T-helper 17 cell (primary cell): ENCODE measurements around the gene REELD1. TPM values are rescaled to one million over a fixed set of nuclear protein-coding genes. Genes with fewer than 3 reads are reported as not detected.
A peak's percentile ranks its signal among the peaks of the same experiment; 100 is the strongest.

ENCODE experiments used
- ATAC-seq: fragments of 150-1000 bp; cut with Tn5 transposase; 2 replicates; pipeline ENCODE4 v1.10.0; 2021; ENCODE audit warnings: mild to moderate bottlenecking, moderate library complexity
- DNase-seq, 3 donors: peaks; one replicate each; pipeline versions ENCODE4 v3.0.0 to v3.0.0-alpha.2; 2020 to 2021
- H3K9me3 ChIP-seq: one replicate; pipeline ENCODE4 v1.7.0; 2013; ENCODE audit warnings: low read length, mild to moderate bottlenecking; ENCODE audit not compliant: control insufficient read depth, poor library complexity, severe bottlenecking
- H3K27ac Mint-ChIP-seq: one replicate; pipeline ENCODE4 v1.8.0; 2022; ENCODE audit warnings: mild to moderate bottlenecking, moderate library complexity, mixed read lengths
- H3K27me3 Mint-ChIP-seq: one replicate; pipeline ENCODE4 v1.8.0; 2022; ENCODE audit warnings: mixed read lengths
- H3K36me3 Mint-ChIP-seq: one replicate; pipeline ENCODE4 v1.8.0; 2022; ENCODE audit warnings: low read depth, mixed read lengths
- H3K4me1 Mint-ChIP-seq: one replicate; pipeline ENCODE4 v1.8.0; 2022; ENCODE audit warnings: mild to moderate bottlenecking, mixed read lengths
- H3K4me3 Mint-ChIP-seq: one replicate; pipeline ENCODE4 v1.8.0; 2022; ENCODE audit warnings: mild to moderate bottlenecking, moderate library complexity, mixed read lengths
- total RNA-seq, 4 donors: library from RNA in 2 of 4; stranded (reverse) in 2 of 4; gene quantifications; one replicate each; pipeline ENCODE4 v1.2.3 and lab custom pipeline; 2022 to 2026

Gene REELD1
- 1 to 10 TPM in 1 of 2 donors, under 1 TPM in 1; 0.32 to 1.4 TPM for total RNA-seq
- total RNA-seq (lab: John Stamatoyannopoulos, UW), result 0.53 to 1.3 reads per million in 2 donors

- no peaks in the 10 kb centered on the region for H3K36me3 Mint-ChIP-seq
- ATAC-seq, result no peak
- H3K4me3 Mint-ChIP-seq, result no peak within 1 kb of the TSS
Measured at GRCh38 chr4:146214238-146214637, at the start of gene REELD1. Gene REELD1 (plus strand): TSS chr4:146214538. CDS start chr4:146216953, 2,415 bp downstream.

DNA sequence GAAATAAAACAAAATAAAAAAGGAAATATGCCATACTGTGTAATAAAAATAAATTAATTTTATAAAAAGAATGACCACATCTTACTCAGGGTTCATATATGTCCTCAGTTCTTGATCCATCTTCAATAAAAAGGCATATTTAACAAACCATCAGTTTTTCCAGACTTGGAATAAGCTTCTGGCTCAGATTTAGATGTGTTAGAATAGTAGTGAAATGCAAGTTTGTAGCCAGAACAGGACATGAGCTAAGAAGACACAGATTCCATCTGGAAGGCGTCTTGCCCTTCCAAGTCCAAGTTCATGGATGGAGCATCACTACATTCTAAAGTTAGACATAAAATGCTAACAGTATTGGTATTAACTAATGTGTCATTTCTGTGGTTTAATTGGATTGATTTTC, 49.1 kb upstream of the REELD1 start:
- peaks cover 3% of the 10 kb centered on the region for H3K9me3 ChIP-seq
- Mint-ChIP-seq H3K27me3 (peaks cover 14% of the 10 kb centered on the region), H3K36me3 (no peaks in the 10 kb centered on the region), H3K4me3 (no peak overlapping the region), H3K4me1 (no peaks in the 10 kb centered on the region), H3K27ac (no peak overlapping the region)
- ATAC-seq, result no peak
- no peak for DNase-seq

More at GRCh38 chr4:146214238-146214637, at the start of gene REELD1:
- Mint-ChIP-seq H3K4me1 (no peaks in the 10 kb centered on the region), H3K27me3 (peaks cover 11% of the 10 kb centered on the region), H3K27ac (no peak within 1 kb of the TSS)
- DNase-seq, result no peak
- no peaks in the 10 kb centered on the region for H3K9me3 ChIP-seq

DNA sequence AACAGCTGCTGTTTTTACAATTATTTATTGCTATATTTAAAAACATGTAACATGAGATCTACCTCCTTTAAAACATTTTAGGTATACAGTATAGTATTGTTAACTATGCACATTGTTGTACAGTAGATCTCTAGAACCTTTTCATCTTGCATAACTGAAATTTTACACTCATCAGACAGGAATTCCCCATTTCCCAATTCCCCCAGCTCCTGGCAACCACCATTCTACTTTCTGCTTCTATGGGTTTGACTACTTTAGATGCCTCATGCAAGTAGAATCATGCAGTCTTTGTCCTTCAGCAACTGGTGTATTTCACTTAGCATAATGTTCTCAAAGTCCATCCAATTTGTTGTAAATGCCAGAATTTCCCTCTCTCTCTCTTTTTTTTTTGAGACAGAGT, 48.5 kb upstream of the REELD1 start:
- Mint-ChIP-seq H3K27me3 (peaks cover 14% of the 10 kb centered on the region), H3K4me1 (no peaks in the 10 kb centered on the region)
- no peak for ATAC-seq

DNA sequence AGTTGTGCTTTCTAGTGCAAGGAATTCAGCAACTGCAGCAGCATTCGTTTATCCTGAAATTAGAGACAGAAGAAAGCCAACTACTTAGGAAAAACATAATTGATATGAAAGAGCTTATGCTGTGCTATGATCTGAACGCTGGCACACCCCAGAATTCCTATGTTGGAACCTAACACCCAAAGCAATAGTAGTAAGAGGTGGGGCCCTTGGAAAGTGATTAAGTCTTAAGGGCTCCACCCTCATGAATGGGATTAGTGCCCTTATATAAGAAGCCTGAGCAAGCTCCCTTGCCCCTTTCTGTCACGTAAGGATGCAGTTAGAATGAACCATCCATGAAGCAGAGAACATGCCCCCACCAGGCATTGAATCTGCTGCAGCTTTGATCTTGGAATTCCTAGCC, 44.2 kb upstream of the REELD1 start:
- peaks cover 14% of the 10 kb centered on the region for H3K27me3 Mint-ChIP-seq
- H3K9me3 ChIP-seq, result no peaks in the 10 kb centered on the region
- no peaks in the 10 kb centered on the region for H3K4me1 Mint-ChIP-seq
- H3K4me3 Mint-ChIP-seq, result no peak overlapping the region
- no peak overlapping the region for H3K27ac Mint-ChIP-seq
- no peak for DNase-seq
- no peak for ATAC-seq
- no peaks in the 10 kb centered on the region for H3K36me3 Mint-ChIP-seq

More for the DNA sequence above, 48.5 kb upstream of the REELD1 start:
- Mint-ChIP-seq H3K36me3 (no peaks in the 10 kb centered on the region), H3K27ac (peak overlapping the region; percentile 16), H3K4me3 (no peak overlapping the region)
- peaks cover 3% of the 10 kb centered on the region for H3K9me3 ChIP-seq
- no peak for DNase-seq

DNA sequence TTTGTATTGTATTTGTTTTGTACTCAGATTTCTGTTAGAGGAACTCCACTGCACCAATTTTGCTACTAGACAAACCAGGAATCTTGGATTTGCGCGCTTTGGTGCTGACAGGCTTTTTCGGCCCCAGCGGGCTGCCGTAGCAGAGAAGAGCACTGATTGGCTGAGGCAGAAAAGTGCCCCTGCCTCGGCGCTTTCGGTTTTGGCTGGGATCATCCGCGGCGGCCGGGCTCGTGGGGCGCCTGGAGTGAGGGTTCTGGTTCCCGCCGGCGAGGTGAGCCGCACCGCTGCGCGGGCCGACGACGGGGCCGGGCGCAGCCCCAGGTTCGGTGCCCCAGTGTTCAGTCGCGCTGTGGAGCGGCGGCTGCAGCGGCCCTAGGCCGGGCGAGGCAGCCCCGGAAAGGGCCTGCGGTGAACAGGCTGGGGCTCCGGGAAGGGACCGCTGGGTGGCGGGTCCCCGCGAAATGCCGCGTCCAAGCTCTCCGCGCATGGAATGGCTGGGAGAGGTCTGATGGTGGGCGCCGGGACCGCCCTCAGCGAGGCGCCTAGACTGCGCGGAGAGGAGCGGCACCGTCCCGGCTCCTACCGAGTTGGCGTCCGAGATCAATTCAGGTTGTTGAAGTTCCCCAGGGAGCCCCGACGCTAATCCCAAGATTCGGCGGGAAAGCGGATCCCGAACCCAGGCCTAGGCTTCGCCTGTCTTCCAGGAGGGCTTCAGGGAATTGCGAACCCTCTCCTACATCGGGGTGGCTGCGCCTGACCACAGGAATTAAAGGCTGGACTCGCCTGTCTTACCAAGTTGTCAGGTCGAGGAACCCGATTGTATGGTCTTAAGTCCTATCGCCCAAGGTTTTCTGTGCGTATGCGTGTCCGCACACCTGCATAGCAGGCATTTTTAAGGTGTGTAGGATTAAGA, 38.5 kb upstream of the REELD1 start, which contains the start of gene LSM6:
Gene LSM6 (plus strand): TSS at position 178 of the 913 bp plus-strand sequence. CDS start 7,204 bp downstream, outside the sequence.
- Mint-ChIP-seq H3K36me3 (no peaks in the 10 kb centered on the region), H3K27me3 (no peaks in the 10 kb centered on the region), H3K4me1 (peaks cover 34% of the 10 kb centered on the region), H3K27ac (peak within 1 kb of the TSS; percentile 91), H3K4me3 (peak within 1 kb of the TSS; percentile 88)
- no peaks in the 10 kb centered on the region for H3K9me3 ChIP-seq
- DNase-seq (peak; percentile 65 to 69 (median 67)), ATAC-seq (peak; percentile 92)

DNA sequence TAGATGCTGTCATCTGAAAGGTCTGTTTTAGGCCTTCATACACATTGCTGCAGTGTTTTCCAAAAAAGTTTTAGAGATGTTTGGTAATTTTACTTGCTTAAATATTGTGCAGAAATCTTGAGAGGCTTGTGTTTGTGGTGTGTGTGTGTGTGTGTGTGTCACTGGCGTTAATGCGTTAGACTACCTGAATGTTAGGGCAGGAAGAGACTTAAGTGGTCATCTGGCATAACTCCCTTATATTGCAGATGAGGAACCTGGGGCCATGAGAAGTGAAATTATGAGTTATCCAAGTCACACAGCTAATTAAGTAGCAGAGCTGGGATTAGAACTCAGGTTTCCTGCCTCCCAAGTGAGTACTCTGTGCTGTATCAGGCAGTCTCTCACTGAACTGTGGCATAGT, 37.4 kb upstream of the REELD1 start:
- peaks cover 38% of the 10 kb centered on the region for H3K4me1 Mint-ChIP-seq
- no peaks in the 10 kb centered on the region for H3K9me3 ChIP-seq
- no peaks in the 10 kb centered on the region for H3K27me3 Mint-ChIP-seq
- H3K4me3 Mint-ChIP-seq, result peak overlapping the region; percentile 88
- H3K27ac Mint-ChIP-seq, result peak overlapping the region; percentile 91
- ATAC-seq, result no peak
- DNase-seq, result no peak
- H3K36me3 Mint-ChIP-seq, result no peaks in the 10 kb centered on the region

DNA sequence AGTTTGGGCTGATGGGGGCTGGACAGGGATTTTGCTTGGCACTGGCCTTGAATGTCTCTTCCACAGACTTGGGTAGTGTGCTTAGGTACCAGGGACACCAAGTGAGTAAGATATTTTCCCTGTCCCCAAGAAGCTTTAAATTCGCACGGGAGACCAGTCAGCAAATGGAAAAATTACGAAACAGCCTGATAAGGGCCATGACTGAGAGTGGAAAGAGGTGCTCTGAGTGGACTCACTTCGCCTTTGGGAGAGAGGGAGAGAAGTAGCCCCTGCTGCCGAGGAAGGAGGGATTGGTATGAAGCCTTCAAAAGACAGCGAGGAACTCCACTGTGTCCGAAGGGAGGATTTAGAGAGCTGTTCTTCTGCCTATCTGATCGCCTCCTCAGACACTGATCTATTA, 36.2 kb upstream of the REELD1 start:
- Mint-ChIP-seq H3K4me3 (peak overlapping the region; percentile 15), H3K27me3 (no peaks in the 10 kb centered on the region), H3K36me3 (no peaks in the 10 kb centered on the region), H3K27ac (no peak overlapping the region), H3K4me1 (peaks cover 38% of the 10 kb centered on the region)
- H3K9me3 ChIP-seq, result no peaks in the 10 kb centered on the region
- no peak for ATAC-seq
- DNase-seq, result no peak

DNA sequence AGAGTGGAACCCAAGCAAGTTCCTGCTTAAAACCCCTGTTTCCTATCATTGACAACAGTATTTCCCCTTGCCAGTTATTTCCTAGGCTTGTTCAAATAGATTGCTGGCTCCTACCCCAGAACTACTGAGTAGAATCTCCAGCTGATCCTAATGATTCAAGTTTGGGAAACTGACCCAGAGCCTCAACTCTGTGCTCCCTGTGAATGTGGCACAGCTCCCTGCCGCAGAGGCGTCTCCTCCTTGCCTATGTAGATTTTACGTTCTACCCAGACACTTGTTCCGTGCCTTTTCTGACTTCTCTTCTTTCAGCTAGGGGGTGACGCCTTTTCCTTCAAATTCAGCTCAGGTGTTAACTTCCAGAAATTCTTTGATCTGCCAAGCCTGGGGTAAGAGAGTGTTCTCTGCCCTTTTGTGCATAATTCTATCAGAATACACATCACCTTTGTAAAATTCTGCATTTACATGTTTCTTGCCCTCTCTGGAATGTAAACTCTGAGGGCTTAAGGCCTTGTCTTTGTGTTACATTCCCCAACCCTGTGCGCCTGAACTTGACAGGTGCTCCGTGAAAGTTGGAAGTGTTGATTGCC, 34.5 kb upstream of the REELD1 start:
- ATAC-seq, result no peak
- no peaks in the 10 kb centered on the region for H3K27me3 Mint-ChIP-seq
- no peaks in the 10 kb centered on the region for H3K36me3 Mint-ChIP-seq
- no peak for DNase-seq
- H3K9me3 ChIP-seq, result no peaks in the 10 kb centered on the region
- H3K4me1 Mint-ChIP-seq, result peaks cover 38% of the 10 kb centered on the region
- no peak overlapping the region for H3K4me3 Mint-ChIP-seq
- H3K27ac Mint-ChIP-seq, result peak overlapping the region; percentile 56

- no peaks in the 10 kb centered on the region for H3K27me3 Mint-ChIP-seq
Measured at GRCh38 chr4:146182443-146182842, 31.9 kb upstream of the REELD1 start.

DNA sequence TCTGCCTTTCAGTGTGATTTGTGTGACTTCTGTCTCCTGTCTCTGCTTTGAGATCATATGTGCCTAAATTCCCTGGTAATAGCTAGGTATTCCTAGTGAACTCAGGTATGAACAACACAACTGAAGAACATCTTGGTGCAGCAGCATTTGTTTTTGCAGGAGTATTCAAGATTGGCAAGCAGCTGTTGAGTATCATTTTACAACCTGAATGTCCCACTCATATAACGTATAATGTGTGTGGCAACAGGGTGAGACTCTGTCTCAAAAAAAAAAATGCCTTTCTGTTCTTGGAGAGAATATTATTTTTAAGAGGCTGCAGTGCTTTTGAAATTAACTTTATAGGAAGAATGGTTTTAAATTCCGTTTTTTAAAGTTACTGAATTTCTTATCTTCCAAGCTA, 31.1 kb upstream of the REELD1 start:
- DNase-seq (no peak), ATAC-seq (no peak)
- H3K4me1 Mint-ChIP-seq, result peaks cover 31% of the 10 kb centered on the region
- peaks cover 4% of the 10 kb centered on the region for H3K36me3 Mint-ChIP-seq
- no peaks in the 10 kb centered on the region for H3K9me3 ChIP-seq
- no peaks in the 10 kb centered on the region for H3K27me3 Mint-ChIP-seq
- H3K27ac Mint-ChIP-seq, result no peak overlapping the region
- H3K4me3 Mint-ChIP-seq, result no peak overlapping the region

More at GRCh38 chr4:146182443-146182842, 31.9 kb upstream of the REELD1 start:
- ATAC-seq (no peak), DNase-seq (no peak)
- H3K9me3 ChIP-seq, result no peaks in the 10 kb centered on the region
- H3K36me3 Mint-ChIP-seq, result peaks cover 4% of the 10 kb centered on the region
- no peak overlapping the region for H3K27ac Mint-ChIP-seq
- no peak overlapping the region for H3K4me3 Mint-ChIP-seq
- H3K4me1 Mint-ChIP-seq, result peaks cover 36% of the 10 kb centered on the region

DNA sequence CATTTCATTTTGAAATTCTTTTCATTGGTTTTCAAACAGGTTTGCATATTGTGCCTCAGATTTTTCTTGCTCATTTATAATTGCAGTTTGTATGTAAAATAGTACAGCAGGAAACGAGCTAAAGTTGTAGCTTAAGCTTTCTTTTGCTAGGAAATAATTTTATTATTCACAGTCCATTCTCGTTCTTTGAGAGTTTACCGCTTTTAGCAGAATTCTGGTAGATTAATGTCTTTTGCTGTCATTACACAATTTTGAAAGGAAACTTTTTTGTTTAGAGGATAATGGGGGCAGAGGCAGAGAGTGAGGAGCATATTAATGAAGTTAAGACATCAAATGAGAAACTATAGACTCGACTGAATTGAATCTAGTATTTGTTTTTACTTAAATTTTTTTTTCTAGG, 28.3 kb upstream of the REELD1 start:
- no peak overlapping the region for H3K27ac Mint-ChIP-seq
- no peak for ATAC-seq
- peaks cover 5% of the 10 kb centered on the region for H3K36me3 Mint-ChIP-seq
- H3K4me1 Mint-ChIP-seq, result peaks cover 10% of the 10 kb centered on the region
- no peaks in the 10 kb centered on the region for H3K9me3 ChIP-seq
- no peaks in the 10 kb centered on the region for H3K27me3 Mint-ChIP-seq
- DNase-seq, result no peak
- H3K4me3 Mint-ChIP-seq, result no peak overlapping the region

GRCh38 chr4:146186596-146186995, 27.7 kb upstream of the REELD1 start:
- H3K27ac Mint-ChIP-seq, result peak overlapping the region; percentile 32
- H3K4me1 Mint-ChIP-seq, result peaks cover 8% of the 10 kb centered on the region

DNA sequence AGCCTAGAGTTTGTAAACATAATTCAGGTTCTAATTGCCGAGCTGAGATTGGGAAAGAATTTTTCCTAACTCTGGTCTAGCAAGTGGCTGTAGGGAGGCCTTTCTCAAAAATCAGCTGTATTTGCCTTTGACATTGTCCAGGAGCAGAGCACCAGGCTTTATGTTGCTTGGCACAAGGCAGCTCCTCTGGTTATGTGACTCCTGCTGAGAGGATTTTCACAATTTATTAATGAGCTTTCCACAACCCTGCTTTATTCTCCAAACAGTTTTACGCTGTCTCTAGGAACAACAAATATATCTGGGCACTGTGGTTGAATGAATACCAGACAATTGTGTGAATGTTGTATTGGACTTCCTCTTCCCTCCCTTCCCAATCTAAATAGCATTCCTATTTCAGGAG, 23.9 kb upstream of the REELD1 start:
- Mint-ChIP-seq H3K27ac (no peak overlapping the region), H3K4me1 (peaks cover 8% of the 10 kb centered on the region), H3K27me3 (no peaks in the 10 kb centered on the region), H3K4me3 (no peak overlapping the region), H3K36me3 (peaks cover 6% of the 10 kb centered on the region)
- no peak for ATAC-seq
- DNase-seq, result no peak
- no peaks in the 10 kb centered on the region for H3K9me3 ChIP-seq

More at GRCh38 chr4:146186596-146186995, 27.7 kb upstream of the REELD1 start:
- DNase-seq (no peak), ATAC-seq (no peak)
- H3K9me3 ChIP-seq, result no peaks in the 10 kb centered on the region
- H3K27me3 Mint-ChIP-seq, result no peaks in the 10 kb centered on the region
- no peak overlapping the region for H3K4me3 Mint-ChIP-seq
- H3K36me3 Mint-ChIP-seq, result peaks cover 8% of the 10 kb centered on the region
